OCI-LY1 (cell line): ENCODE measurements around the gene LST1.

Experiments
- EZH2 ChIP-seq: fragments of 200-600 bp; sonication (generic), shearing (Covaris generic); IDR thresholded peaks from 2 replicates; pipeline ENCODE4 v1.8.0; 2017; ENCODE audit warnings: borderline replicate concordance, mixed run types, mild to moderate bottlenecking, antibody characterized with exemption, low read length, moderate library complexity, mixed read lengths
- TF ChIP-seq, protein P1 (sequence below): fragments of 200-600 bp; sonication (generic), shearing (Covaris generic); IDR thresholded peaks from 2 replicates; pipeline ENCODE4 v1.5.1; 2017; ENCODE audit warnings: mild to moderate bottlenecking, antibody characterized with exemption, low read length, moderate library complexity, mixed read lengths

DNA sequence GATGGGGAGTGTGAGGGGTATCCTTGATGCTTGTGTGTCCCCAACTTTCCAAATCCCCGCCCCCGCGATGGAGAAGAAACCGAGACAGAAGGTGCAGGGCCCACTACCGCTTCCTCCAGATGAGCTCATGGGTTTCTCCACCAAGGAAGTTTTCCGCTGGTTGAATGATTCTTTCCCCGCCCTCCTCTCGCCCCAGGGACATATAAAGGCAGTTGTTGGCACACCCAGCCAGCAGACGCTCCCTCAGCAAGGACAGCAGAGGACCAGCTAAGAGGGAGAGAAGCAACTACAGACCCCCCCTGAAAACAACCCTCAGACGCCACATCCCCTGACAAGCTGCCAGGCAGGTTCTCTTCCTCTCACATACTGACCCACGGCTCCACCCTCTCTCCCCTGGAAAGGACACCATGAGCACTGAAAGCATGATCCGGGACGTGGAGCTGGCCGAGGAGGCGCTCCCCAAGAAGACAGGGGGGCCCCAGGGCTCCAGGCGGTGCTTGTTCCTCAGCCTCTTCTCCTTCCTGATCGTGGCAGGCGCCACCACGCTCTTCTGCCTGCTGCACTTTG is 10.7 kb upstream of the LST1 start, which contains the start of gene TNF:
- TF ChIP-seq, protein P1, sequence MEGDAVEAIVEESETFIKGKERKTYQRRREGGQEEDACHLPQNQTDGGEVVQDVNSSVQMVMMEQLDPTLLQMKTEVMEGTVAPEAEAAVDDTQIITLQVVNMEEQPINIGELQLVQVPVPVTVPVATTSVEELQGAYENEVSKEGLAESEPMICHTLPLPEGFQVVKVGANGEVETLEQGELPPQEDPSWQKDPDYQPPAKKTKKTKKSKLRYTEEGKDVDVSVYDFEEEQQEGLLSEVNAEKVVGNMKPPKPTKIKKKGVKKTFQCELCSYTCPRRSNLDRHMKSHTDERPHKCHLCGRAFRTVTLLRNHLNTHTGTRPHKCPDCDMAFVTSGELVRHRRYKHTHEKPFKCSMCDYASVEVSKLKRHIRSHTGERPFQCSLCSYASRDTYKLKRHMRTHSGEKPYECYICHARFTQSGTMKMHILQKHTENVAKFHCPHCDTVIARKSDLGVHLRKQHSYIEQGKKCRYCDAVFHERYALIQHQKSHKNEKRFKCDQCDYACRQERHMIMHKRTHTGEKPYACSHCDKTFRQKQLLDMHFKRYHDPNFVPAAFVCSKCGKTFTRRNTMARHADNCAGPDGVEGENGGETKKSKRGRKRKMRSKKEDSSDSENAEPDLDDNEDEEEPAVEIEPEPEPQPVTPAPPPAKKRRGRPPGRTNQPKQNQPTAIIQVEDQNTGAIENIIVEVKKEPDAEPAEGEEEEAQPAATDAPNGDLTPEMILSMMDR, result no peak
- TF ChIP-seq EZH2, result no peak
